Measurements from ENCODE around the gene DNAJB4. TPM values are rescaled to one million over a fixed set of nuclear protein-coding genes. Genes with fewer than 3 reads are reported as not detected.

Gene DNAJB4
- total and polyA plus RNA-seq, 2 of the 13 experiments (the other 11 are each of a cell fraction or from before 2014, with no cell fraction given) = 4.4 to 18.6 TPM

GRCh38 chr1:77978969-77979876 lies 25.5 kb upstream of the DNAJB4 start, which contains the start of gene FUBP1 (continued):
- TF ChIP-seq FUBP1 (CRISPR knock-in tag; IDR thresholded peaks at IDR 0.05; ENCODE audit: borderline replicate concordance) = no peak
- TF ChIP-seq MED1 (CRISPR knock-in tag; IDR thresholded peaks at IDR 0.05) = peak; percentile 44
- no peak; the same call in 1 of the 2 replicates for TF ChIP-seq TFDP1 (CRISPR knock-in tag; IDR thresholded peaks at IDR 0.05; ENCODE audit: borderline replicate concordance)
- no peak for TF ChIP-seq TAF15 (IDR thresholded peaks at IDR 0.05; ENCODE audit: low read depth, low read length, poor library complexity, severe bottlenecking)
- peak; percentile 22; the same call in 1 of the 2 replicates for TF ChIP-seq NKX3-1 (CRISPR knock-in tag; IDR thresholded peaks at IDR 0.05)
- TF ChIP-seq PBX2 (CRISPR knock-in tag; IDR thresholded peaks at IDR 0.05) = no peak
- TF ChIP-seq ATAD3A (CRISPR knock-in tag; IDR thresholded peaks at IDR 0.05) = no peak
- TF ChIP-seq ZNF513 (CRISPR knock-in tag; conservative IDR thresholded peaks at IDR 0.05) = no peak
- peak; percentile 81 for TF ChIP-seq TAF1 (CRISPR knock-in tag; IDR thresholded peaks at IDR 0.05)
- TF ChIP-seq ZNF850 (CRISPR knock-in tag; conservative IDR thresholded peaks at IDR 0.05) = no peak
- peak; percentile 67; the same call in 1 of the 2 replicates for TF ChIP-seq HMGXB3 (CRISPR knock-in tag; IDR thresholded peaks at IDR 0.05; ENCODE audit: borderline replicate concordance)
- no peak for TF ChIP-seq ZBTB46 (CRISPR knock-in tag; IDR thresholded peaks at IDR 0.05; ENCODE audit: borderline replicate concordance)
- TF ChIP-seq ATF7-NPFF (CRISPR knock-in tag; IDR thresholded peaks at IDR 0.05; ENCODE audit: low read depth) = peak; percentile 36; the same call in 1 of the 2 replicates
- TF ChIP-seq ARHGAP35 (CRISPR knock-in tag; IDR thresholded peaks at IDR 0.05; ENCODE audit: borderline replicate concordance) = no peak
- TF ChIP-seq ZNF274 (CRISPR knock-in tag; IDR thresholded peaks at IDR 0.05) = no peak
